ENCODE results near the gene CCHCR1. TPM values are rescaled to one million over a fixed set of nuclear protein-coding genes. Genes with fewer than 3 reads are reported as not detected.

The CCHCR1 gene
- polyA plus RNA-seq, 2 of the 4 experiments (the other 2 are of a cell fraction): 7.4 to 15.3 TPM

DNA sequence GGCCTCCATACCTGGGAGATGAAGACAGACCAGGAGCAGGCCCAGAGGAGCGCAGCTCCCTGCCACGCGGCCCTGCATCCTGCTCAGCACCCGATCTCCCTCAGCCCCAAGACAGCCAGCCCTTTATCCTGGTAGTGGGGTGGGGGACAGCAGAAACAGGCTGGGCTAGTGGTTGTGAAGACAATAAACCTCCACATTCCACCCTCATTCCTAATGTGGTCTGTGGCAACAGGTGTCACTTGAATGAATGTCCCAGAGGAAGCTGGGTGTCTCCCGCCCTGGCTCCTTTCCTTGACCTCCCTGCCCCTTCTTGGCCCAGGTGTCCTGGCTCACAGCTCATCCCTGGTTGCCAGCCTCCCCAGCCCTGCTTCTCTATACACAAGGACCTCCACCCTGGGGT is 45.1 kb downstream of the CCHCR1 start, which contains the start of gene C6orf15 (continued):
- no peak for TF ChIP-seq SMC3 (IDR thresholded peaks at IDR 0.05)
- TF ChIP-seq PHF8 (IDR thresholded peaks at IDR 0.05; ENCODE audit: borderline replicate concordance, low read depth): no peak
- TF ChIP-seq, protein P1, sequence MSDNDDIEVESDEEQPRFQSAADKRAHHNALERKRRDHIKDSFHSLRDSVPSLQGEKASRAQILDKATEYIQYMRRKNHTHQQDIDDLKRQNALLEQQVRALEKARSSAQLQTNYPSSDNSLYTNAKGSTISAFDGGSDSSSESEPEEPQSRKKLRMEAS (IDR thresholded peaks at IDR 0.05): no peak
- TF ChIP-seq, protein P2, sequence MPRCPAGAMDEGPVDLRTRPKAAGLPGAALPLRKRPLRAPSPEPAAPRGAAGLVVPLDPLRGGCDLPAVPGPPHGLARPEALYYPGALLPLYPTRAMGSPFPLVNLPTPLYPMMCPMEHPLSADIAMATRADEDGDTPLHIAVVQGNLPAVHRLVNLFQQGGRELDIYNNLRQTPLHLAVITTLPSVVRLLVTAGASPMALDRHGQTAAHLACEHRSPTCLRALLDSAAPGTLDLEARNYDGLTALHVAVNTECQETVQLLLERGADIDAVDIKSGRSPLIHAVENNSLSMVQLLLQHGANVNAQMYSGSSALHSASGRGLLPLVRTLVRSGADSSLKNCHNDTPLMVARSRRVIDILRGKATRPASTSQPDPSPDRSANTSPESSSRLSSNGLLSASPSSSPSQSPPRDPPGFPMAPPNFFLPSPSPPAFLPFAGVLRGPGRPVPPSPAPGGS (IDR thresholded peaks at IDR 0.05): no peak

DNA sequence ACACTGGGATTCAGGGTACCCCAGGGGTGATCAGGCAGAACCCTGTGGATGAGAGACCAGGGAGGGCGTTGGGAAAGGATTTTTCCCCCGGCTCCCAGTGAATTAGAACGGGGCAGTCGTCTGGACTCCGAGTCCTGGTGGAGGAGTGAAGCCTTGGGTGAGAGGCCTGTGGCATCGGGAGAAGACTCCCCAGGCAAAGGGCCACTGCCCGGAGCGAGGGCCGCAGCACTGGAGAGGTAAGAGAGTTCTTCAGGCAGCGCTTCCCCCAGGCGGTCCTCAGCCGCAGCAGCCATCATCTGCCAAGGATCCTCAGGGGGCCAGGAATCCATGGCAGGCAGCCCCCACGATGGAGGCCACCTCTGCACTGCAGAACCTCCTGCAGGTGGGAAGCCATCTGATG is 45.9 kb downstream of the CCHCR1 start:
- H3K27ac ChIP-seq: no peak overlapping the region
- ATAC-seq (no peak), FAIRE-seq (no peak), DNase-seq (ENCODE audit: low read depth in 1 of 2, low spot score in 1 of 2) (no peak)
- TF ChIP-seq KDM1A (IDR thresholded peaks at IDR 0.05; ENCODE audit: low read depth): no peak
- TF ChIP-seq CBX8 (IDR thresholded peaks at IDR 0.05): no peak
- TF ChIP-seq MAFK (IDR thresholded peaks at IDR 0.05; ENCODE audit: partially characterized antibody): no peak
- no peak for TF ChIP-seq POLR2A (IDR thresholded peaks at IDR 0.05; ENCODE audit: low read length)
- TF ChIP-seq POLR2AphosphoS2 (conservative IDR thresholded peaks at IDR 0.05; ENCODE audit: low read length): no peak
- TF ChIP-seq, protein P2 (IDR thresholded peaks at IDR 0.05): no peak
- TF ChIP-seq, protein P3, sequence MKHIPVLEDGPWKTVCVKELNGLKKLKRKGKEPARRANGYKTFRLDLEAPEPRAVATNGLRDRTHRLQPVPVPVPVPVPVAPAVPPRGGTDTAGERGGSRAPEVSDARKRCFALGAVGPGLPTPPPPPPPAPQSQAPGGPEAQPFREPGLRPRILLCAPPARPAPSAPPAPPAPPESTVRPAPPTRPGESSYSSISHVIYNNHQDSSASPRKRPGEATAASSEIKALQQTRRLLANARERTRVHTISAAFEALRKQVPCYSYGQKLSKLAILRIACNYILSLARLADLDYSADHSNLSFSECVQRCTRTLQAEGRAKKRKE (CRISPR knock-in tag; IDR thresholded peaks at IDR 0.05; ENCODE audit: low read depth): no peak
- 89% methylated on average over 7 of the region's 13 CpGs for WGBS (ENCODE audit: missing lambda C conversion rate)
- CTCF ChIA-PET: interaction anchor here (0.7 to 2.4 kb wide), 6 partner anchors 10 to 196 kb away, joined by 3 to 8 read pairs (median 4); no protein-coding TSS in a partner anchor
- H3K4me3 ChIP-seq: no peak overlapping the region
- H3K9me3 ChIP-seq: no peaks in the 10 kb centered on the region
- H3K4me2 ChIP-seq: no peak overlapping the region
- H3K4me1 ChIP-seq: peaks cover 16% of the 10 kb centered on the region
- POLR2A ChIA-PET: no interaction called here

DNA sequence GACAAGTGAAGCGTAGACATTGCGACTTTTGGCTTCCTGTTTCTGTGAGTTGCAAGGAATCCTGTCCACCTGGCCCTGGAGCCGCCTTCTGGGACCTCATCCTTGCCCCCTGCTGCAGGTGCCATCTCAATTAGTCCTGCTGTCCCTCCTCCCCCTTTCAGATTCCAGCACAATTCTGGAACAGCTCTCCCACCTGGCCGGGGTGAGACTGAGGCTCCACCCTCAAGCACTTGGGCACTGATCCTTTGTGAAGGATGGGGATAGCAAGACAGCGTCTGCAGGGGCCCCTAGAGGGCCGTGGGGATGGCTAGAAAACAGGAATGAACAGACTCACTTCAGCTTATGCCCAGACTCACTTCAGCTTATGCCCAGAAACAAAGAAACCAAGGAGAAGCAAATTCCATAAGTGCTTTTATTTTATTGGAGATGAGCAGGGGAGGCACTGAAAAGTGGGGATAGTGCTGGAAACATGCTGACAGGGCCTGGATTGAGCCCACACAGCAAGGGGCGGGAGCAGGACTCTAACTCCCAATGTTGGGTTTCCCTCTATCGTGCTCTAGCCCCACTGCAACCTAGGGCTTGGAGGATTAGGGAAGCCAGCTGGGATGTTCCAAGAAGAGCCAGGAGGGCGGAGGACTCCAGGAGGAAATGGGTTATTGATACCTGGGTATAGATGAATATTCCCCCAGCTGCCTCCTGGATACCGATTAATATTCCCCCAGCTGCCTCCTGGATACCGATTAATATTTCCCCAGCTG is 46.6 kb downstream of the CCHCR1 start:
- ATAC-seq (no peak), FAIRE-seq (no peak)

More for the DNA sequence above, 46.6 kb downstream of the CCHCR1 start:
- ChIA-PET POLR2A (no interaction called here), CTCF (interaction anchor here (1.0 to 2.4 kb wide), 6 partner anchors 11 to 196 kb away, joined by 3 to 8 read pairs (median 4); no protein-coding TSS in a partner anchor)
- DNase-seq (ENCODE audit: low read depth in 1 of 2, low spot score in 1 of 2): no peak
- 80% methylated on average over 10 of the region's 11 CpGs for WGBS (ENCODE audit: missing lambda C conversion rate)
- Histone ChIP-seq H3K4me3 (no peak overlapping the region), H3K4me1 (peaks cover 16% of the 10 kb centered on the region), H3K9me3 (no peaks in the 10 kb centered on the region), H3K27ac (no peak overlapping the region), H3K4me2 (no peak overlapping the region)
- TF ChIP-seq TFCP2L1 (CRISPR knock-in tag; IDR thresholded peaks at IDR 0.05) (no peak), SMC3 (IDR thresholded peaks at IDR 0.05) (no peak), RAD21 (conservative IDR thresholded peaks at IDR 0.05 in 1 of 2, IDR thresholded peaks at IDR 0.05 in 1 of 2) (no peak), MAZ (IDR thresholded peaks at IDR 0.05; ENCODE audit: borderline replicate concordance, low read depth, low read length) (no peak), HOXB13 (CRISPR knock-in tag; IDR thresholded peaks at IDR 0.05; ENCODE audit: low read depth) (no peak), RARB (CRISPR knock-in tag; IDR thresholded peaks at IDR 0.05) (no peak), EHMT2 (IDR thresholded peaks at IDR 0.05; ENCODE audit: low read depth) (no peak), NPAS2 (CRISPR knock-in tag; IDR thresholded peaks at IDR 0.05; ENCODE audit: borderline replicate concordance) (no peak), FOSB (CRISPR knock-in tag; IDR thresholded peaks at IDR 0.05) (no peak), CEBPB (IDR thresholded peaks at IDR 0.05) (no peak), FOSL2 (IDR thresholded peaks at IDR 0.05) (no peak), FOSL2 (CRISPR knock-in tag; IDR thresholded peaks at IDR 0.05) (no peak), EHF (CRISPR knock-in tag; IDR thresholded peaks at IDR 0.05) (no peak), NFE2L2 (conservative IDR thresholded peaks at IDR 0.05; ENCODE audit: low read length) (no peak), ESRRA (IDR thresholded peaks at IDR 0.05; ENCODE audit: borderline replicate concordance, low read length) (no peak), MAFK (IDR thresholded peaks at IDR 0.05; ENCODE audit: partially characterized antibody) (no peak), FOXS1 (CRISPR knock-in tag; IDR thresholded peaks at IDR 0.05) (no peak), MYC (IDR thresholded peaks at IDR 0.05; ENCODE audit: borderline replicate concordance, low read length) (no peak)
- TF ChIP-seq, protein P1 (IDR thresholded peaks at IDR 0.05): no peak
- TF ChIP-seq, protein P4, sequence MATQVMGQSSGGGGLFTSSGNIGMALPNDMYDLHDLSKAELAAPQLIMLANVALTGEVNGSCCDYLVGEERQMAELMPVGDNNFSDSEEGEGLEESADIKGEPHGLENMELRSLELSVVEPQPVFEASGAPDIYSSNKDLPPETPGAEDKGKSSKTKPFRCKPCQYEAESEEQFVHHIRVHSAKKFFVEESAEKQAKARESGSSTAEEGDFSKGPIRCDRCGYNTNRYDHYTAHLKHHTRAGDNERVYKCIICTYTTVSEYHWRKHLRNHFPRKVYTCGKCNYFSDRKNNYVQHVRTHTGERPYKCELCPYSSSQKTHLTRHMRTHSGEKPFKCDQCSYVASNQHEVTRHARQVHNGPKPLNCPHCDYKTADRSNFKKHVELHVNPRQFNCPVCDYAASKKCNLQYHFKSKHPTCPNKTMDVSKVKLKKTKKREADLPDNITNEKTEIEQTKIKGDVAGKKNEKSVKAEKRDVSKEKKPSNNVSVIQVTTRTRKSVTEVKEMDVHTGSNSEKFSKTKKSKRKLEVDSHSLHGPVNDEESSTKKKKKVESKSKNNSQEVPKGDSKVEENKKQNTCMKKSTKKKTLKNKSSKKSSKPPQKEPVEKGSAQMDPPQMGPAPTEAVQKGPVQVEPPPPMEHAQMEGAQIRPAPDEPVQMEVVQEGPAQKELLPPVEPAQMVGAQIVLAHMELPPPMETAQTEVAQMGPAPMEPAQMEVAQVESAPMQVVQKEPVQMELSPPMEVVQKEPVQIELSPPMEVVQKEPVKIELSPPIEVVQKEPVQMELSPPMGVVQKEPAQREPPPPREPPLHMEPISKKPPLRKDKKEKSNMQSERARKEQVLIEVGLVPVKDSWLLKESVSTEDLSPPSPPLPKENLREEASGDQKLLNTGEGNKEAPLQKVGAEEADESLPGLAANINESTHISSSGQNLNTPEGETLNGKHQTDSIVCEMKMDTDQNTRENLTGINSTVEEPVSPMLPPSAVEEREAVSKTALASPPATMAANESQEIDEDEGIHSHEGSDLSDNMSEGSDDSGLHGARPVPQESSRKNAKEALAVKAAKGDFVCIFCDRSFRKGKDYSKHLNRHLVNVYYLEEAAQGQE (IDR thresholded peaks at IDR 0.05): no peak
